ENCODE data around the gene CLIC4. TPM values are rescaled to one million over a fixed set of nuclear protein-coding genes. Genes with fewer than 3 reads are reported as not detected.
A peak's percentile ranks its signal among the peaks of the same experiment; 100 is the strongest.
"Not testable (repeated sequence)": the region's sequence is repeated elsewhere in the genome, so short reads cannot be mapped to it uniquely, and the experiment has no call there.

The CLIC4 gene
- total RNA-seq, 1 experiment from 2014 or later: 169 TPM

DNA sequence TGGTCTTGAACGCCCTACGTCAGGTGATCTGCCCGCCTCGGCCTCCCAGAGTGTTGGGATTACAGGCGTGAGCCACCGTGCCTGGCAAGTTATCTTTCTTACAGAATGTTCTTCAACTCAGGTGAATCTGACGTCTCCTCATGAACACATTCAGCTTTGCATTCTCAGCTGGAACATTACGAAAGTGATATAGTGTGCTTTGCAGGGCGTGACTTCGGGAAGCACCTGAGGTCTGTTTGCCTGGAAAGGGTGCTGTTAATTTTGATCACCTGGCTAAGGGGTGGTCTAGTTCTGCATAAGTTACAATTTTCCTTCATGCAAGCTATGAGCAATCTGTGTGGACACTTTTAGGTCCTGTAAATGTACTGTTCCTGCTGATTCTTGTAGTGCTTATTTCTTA, 16.3 kb upstream of the CLIC4 start:
- Histone ChIP-seq H3K4me3 (no peak overlapping the region), H3K4me1 (peaks cover 21% of the 10 kb centered on the region), H3K27me3 (no peaks in the 10 kb centered on the region), H3K9me3 (replicated peaks) (no peaks in the 10 kb centered on the region), H3K36me3 (no peaks in the 10 kb centered on the region), H3K27ac (no peak overlapping the region)
- no peak for DNase-seq

DNA sequence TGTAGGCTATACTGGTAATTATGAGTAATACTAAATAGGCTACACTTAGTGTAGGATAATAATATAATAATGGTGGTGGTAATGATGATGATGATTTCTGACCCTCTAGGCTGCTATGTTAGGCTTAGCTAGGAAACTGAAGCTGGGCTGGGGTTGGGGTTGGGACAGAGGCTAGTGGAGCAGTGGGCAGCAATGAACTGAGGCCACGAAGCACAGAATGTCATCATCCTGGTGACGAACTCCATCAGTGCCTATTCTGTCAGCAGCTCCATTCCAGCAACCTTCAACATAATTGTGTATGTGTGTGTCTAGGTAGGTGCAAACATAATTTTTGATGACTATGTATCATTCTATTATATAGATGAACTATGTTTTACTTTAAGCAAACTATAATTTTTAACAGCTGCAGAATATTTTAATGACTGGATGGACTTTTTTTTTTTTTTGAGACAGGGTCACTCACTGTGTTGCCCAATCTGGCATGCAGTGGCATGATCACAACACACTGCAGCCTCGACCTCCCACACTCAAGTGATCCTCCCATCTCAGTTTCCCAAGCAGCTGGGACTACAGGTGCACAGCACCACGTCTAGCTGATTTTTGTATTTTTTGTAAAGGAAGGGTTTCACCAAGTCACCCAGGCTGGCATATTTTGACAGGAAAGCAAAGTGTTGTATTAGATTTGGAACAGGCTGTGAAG, 12.9 kb upstream of the CLIC4 start:
- Histone ChIP-seq H3K4me1 (peaks cover 19% of the 10 kb centered on the region), H3K27ac (no peak overlapping the region), H3K9me3 (replicated peaks) (no peaks in the 10 kb centered on the region), H3K27me3 (no peaks in the 10 kb centered on the region), H3K4me3 (no peak overlapping the region), H3K36me3 (no peaks in the 10 kb centered on the region)
- no peak for DNase-seq

DNA sequence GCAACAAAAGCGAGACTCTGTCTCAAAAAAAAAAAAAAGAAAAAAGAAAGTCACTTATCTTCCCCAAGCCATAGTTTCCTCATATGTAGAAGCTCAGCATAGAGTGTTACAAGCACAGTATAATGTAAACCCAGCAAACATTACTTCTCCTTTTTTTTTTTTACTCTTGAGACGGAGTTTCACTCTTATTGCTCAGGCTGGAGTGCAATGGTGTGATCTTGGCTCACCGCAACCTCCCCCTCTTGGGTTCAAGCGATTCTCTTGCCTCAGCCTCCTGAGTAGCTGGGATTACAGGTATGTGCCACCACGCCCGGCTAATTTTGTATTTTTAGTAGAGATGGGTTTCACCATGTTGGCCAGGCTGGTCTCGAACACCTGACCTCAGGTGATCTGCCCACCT, 11.9 kb upstream of the CLIC4 start:
- not testable (repeated sequence) for H3K27ac ChIP-seq; H3K4me3 ChIP-seq; H3K27me3 ChIP-seq; DNase-seq; H3K36me3 ChIP-seq; H3K9me3 ChIP-seq (replicated peaks)
- H3K4me1 ChIP-seq: peaks cover 14% of the 10 kb centered on the region

DNA sequence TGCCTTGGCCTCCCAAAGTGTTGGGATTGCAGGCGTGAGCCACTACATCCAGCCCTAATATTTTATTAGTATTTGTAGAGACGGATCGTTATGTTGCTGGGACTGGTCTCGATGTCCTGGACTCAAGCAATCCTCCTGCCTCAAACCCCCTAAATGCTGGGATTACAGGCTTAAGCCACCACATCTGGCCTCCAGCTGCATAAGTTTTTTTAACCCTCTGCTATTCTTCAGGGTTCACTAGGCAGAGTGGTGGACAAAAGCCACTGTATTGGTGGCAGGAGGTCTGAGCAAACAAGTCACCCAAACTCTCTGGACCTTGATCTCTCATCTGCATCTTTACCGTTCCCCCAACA, 10.1 kb upstream of the CLIC4 start:
- Histone ChIP-seq H3K27ac (no peak overlapping the region; the same call in 1 of the 2 replicates), H3K27me3 (no peaks in the 10 kb centered on the region), H3K36me3 (no peaks in the 10 kb centered on the region), H3K4me3 (no peak overlapping the region), H3K4me1 (peaks cover 14% of the 10 kb centered on the region), H3K9me3 (replicated peaks) (no peaks in the 10 kb centered on the region)
- DNase-seq: peak in 1 of 2 experiments; percentile 24

DNA sequence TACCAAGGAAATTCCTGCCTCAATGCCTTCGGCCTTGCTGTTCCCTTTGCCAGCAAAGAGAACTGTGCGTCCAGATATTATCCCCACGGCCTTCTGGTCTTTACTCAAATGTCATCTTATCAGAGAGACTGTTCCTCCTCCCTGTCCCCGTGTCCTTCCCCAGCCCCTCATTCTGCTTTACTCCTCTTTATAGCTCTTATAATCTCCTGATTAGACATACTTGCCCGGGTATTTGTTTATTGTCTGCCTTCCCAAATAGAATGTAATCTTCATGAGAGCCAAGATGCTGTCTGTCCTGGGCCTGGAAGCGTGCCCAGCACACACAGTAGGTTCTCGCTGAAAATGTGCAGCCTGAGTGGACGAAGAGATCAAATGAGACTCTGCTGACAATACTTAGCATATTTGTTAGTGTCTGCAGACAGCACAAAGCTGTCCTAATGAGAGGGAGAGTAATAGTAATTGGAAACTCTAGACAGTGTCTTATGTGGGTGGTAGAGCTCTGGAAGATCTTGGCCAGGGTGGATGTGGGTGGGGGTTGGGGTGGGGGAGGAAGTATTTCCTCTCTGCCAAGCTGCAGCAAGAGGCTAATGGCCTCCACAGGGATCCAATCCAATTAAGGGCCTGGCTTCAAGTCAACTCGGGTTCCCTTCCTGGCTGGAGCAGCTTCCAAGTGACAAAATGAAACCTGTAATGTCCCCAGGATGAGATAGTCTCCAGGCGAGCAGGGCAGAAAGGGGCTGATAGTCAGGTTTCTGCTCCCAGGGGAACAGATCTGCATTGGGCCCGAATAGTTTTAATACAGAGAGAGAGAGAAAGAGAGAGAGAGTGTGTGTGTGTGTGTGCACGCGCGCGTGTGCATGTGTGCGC, 9.5 kb upstream of the CLIC4 start:
- no peak overlapping the region; the same call in 1 of the 2 replicates for H3K27ac ChIP-seq
- no peaks in the 10 kb centered on the region for H3K27me3 ChIP-seq
- H3K4me3 ChIP-seq: no peak overlapping the region
- DNase-seq: peak; percentile 54 to 67
- H3K36me3 ChIP-seq: no peaks in the 10 kb centered on the region
- H3K9me3 ChIP-seq (replicated peaks): no peaks in the 10 kb centered on the region
- peaks cover 14% of the 10 kb centered on the region for H3K4me1 ChIP-seq

DNA sequence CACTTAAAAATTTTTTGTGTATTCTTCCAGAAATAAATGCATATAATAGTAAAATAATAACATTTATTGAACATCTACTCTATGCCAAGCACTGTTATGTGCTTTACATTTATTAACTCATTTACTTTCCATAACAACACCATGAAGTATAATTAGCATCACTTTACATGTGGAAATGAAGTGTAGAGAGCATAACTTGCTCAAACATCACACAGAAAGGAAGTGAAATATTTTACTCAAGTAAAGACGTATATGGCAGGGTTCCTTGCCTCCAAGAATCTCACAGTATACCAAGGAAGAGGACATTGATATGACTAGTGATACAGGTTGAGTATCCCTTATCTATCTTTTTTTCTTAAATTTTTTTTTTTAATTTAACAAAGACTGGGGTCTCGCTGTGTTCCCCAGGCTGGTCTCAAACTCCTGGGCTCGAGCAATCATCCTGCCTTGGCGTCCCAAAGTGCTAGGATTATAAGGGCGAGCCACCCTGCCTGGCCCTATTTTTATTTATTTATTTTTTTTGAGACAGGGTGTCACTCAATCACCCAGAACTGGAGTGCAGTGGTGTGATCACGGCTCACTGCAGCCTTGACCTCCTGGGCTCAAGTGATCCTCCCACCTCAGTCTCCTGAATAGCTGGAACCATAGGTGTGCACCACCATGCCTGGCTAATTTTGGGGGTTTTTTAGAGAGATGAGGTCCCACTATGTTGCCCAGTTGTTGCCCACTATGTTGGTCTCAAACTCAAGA, 7.7 kb upstream of the CLIC4 start:
- no peak overlapping the region for H3K27ac ChIP-seq
- H3K9me3 ChIP-seq (replicated peaks): no peaks in the 10 kb centered on the region
- no peaks in the 10 kb centered on the region for H3K36me3 ChIP-seq
- no peaks in the 10 kb centered on the region for H3K27me3 ChIP-seq
- no peak overlapping the region for H3K4me3 ChIP-seq
- no peak for DNase-seq
- peaks cover 20% of the 10 kb centered on the region for H3K4me1 ChIP-seq

DNA sequence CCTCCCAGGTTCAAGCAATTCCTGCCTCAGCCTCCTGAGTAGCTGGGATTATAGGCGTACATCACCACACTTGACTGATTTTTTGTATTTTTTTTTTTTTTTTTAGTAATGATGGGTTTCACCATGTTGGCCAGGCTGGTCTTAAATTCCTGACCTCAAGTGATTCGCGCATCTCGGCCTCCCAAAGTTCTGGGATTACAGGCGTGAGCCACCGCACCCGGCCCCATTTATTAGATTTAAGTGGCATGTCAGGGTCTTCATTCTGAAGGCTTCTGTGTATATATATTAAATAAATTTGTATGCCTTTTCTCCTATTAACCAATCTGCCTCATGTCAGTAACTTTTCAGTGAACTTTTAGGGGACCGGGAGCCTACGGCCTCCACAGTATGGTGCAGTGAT, 6.0 kb upstream of the CLIC4 start:
- Histone ChIP-seq H3K27me3 (no peaks in the 10 kb centered on the region), H3K27ac (no peak overlapping the region), H3K9me3 (replicated peaks) (no peaks in the 10 kb centered on the region), H3K36me3 (no peaks in the 10 kb centered on the region), H3K4me3 (no peak overlapping the region), H3K4me1 (peaks cover 35% of the 10 kb centered on the region)
- no peak for DNase-seq

DNA sequence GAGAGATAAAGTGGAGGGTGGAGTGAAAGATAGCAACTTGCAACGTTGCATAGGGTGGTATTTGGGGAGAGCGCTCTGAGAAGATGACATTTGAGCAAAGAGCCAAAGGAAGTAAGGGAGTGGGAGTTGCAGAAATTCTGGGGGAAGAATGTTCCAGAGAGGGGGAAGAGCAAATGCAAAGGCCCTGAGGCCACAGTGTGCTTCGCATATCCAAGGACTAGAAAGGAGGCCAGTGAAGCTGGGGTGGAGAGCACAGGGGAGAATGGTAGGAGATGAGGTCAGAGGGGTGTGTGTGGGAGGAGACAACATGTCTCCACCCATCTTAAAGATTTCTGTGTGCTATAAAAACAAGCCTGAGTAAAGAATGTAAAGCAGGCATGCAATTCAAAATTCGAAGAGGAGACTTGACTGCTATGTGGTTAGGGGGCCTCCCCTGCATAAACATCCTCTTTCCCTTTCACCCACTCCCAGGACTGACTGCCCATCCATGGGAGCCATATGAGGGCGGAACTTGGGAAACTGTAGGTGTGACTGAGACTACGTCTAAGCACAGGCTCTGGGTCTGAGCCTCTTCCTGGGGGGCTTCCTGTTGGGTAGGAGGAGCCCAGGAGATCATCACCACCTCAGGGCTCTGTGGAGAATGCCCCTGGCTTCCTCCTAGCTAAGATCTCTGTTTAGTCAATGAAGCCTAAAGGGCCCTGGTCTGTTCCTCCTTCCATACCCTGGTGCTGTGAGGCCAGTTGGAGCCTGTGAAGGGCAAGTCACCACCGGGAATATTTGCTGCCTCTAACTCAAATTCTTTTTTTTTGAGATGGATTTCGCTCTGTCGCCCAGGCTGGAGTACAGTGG, 2.9 kb upstream of the CLIC4 start:
- peak overlapping the region; percentile 38; the same call in 1 of the 2 replicates for H3K27ac ChIP-seq

DNA sequence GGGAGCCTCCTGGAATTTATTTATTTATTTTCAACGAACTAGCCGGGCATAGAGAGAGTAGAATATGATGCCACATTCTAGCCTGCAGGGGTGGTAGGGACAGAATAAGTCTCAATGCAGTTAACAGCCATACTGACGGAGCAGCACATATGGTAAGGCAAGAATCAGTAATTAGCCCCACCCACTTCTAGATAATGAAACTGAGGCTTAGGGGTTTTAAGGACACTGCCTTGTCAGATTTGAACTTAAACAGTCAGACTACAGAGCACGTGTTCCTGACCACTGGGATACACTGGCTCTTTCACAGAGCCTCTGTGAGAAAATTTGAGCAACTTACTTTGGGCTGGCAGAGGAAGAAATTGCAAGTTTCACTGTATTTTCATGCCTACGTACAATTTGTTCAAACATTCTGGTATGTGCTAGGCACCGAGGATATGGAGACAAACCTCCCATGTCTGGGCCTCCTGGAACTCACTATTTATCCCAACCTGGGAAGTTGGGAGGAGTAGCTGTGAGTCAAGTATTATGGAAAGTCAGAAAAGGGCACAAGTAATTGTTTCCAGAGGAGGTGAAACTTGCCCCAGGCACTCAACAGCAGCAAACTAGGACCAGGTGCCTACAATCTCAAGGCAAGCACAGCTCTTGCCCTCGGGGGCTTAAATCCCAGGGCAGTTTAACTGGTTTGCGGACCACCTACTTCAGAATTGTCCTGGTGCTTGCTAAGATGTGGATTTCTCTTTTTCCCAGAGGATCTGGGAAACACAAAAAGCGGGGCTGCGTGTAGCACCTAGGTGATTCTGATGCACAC, 1.6 kb upstream of the CLIC4 start:
- Histone ChIP-seq H3K27ac (peak overlapping the region; percentile 38), H3K4me3 (peak overlapping the region; percentile 49), H3K9me3 (replicated peaks) (no peaks in the 10 kb centered on the region), H3K4me1 (peaks cover 23% of the 10 kb centered on the region), H3K36me3 (no peaks in the 10 kb centered on the region), H3K27me3 (no peaks in the 10 kb centered on the region)
- peak; percentile 55 to 82 for DNase-seq

More for the DNA sequence above, 2.9 kb upstream of the CLIC4 start:
- Histone ChIP-seq H3K9me3 (replicated peaks) (no peaks in the 10 kb centered on the region), H3K4me3 (no peak overlapping the region), H3K27me3 (no peaks in the 10 kb centered on the region), H3K36me3 (no peaks in the 10 kb centered on the region), H3K4me1 (peaks cover 23% of the 10 kb centered on the region)
- DNase-seq: peak; percentile 57 to 60

DNA sequence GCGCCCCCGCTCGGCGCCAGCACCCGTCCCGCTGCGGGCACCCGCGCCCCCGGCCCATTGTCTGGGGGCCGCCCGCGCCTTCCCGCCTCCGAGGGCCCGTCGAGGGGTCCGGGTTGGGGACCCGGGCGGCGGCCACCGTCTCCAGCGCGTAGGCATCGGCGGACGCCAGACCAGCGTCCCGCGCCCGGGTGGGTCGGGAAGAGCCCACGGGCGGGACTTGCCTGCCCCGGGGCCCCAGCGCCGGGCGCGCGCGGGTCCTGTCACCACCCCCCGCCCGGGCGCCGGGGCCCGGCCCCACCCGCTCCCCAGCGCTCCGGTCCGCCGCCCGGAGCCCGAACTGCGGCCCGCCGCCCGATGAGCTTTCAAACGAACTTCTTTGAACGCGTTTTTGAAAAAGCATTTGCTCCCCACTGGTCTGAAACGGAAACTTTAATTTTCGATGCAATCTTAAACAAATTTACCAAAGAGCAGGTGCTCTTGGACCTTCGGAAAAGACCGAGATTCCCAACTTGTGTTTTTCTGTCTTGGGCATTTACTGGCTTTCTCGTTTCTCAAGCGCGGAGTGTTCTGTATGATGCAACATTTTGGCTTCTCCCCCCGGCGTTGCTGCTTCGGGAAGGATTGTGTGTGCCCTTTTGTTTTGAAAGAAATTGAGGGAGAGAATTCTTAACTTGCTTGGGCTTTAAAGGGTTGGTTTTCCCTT, 615 bp downstream of the CLIC4 start:
- H3K36me3 ChIP-seq: no peaks in the 10 kb centered on the region
- H3K4me1 ChIP-seq: peaks cover 23% of the 10 kb centered on the region
- DNase-seq: peak; percentile 53 to 68
- H3K4me3 ChIP-seq: peak overlapping the region; percentile 75
- H3K9me3 ChIP-seq (replicated peaks): no peaks in the 10 kb centered on the region
- H3K27me3 ChIP-seq: no peaks in the 10 kb centered on the region
- peak overlapping the region; percentile 56 for H3K27ac ChIP-seq

DNA sequence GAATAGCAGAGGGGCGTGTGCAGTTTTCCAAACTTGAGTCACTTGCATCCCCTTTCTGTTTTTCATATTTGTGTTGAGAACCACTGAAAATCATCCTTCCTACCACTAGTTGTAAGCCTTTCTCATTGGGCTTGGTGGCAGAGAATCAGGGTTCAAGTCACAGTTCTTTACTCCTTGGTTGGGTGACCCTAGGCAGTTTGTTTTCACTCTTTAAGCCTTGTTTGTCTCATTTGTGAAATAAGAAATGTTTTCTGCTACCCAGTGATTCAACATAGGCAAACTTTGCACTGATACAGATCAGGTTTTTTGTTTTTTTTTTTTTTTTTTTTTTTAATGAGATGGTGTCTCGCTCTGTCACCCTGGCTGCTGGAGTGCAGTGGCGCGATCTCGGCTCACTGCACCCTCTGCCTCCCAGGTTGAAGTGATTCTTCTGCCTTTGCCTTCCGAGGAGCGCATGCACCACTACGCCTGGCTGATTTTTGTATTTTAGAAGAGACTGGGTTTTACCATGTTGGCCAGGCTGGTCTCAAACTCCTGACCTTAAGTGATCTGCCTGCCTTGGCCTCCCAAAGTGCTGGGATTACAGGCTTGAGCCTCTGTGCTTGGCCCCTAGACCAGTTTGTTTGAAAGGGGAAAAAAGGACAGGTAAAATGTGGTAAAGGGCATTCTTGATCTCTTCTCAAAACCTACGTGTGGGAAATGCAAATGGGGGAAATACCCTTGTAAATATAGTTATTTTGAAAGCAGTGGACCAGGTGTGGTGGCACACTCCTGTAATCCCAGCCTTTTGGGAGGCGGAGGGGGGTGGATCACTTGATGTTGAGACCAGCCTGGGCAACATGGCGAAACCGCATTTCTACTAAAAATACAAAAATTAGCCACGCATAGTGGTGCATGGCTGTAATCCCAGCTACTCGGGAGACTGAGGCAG, 3.2 kb downstream of the CLIC4 start:
- no peaks in the 10 kb centered on the region for H3K27me3 ChIP-seq
- DNase-seq: no peak
- H3K9me3 ChIP-seq (replicated peaks): no peaks in the 10 kb centered on the region
- no peak overlapping the region for H3K4me3 ChIP-seq
- peaks cover 8% of the 10 kb centered on the region for H3K4me1 ChIP-seq
- H3K27ac ChIP-seq: no peak overlapping the region
- no peaks in the 10 kb centered on the region for H3K36me3 ChIP-seq

DNA sequence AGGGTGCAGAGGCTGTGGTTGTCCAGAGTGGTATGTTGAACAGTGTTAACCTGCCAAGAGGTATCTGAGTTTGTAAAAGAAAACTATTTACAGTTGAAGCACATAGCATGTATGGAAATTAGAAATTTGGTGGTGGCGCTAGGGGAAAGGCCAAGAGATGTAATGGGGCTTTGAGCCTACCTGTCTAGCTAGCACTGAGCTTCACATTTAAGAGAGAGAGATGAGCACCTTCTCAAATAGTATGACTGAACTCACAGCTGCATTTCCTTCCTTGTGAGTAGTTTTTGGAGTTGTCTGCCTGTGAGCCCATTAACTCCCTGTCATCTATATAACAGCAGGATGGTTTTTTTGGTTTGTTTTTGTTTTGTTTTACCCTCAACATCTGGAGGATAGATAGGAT, 4.0 kb downstream of the CLIC4 start:
- Histone ChIP-seq H3K27ac (no peak overlapping the region), H3K9me3 (replicated peaks) (no peaks in the 10 kb centered on the region), H3K27me3 (no peaks in the 10 kb centered on the region), H3K36me3 (no peaks in the 10 kb centered on the region), H3K4me3 (no peak overlapping the region), H3K4me1 (peaks cover under 1% of the 10 kb centered on the region)
- DNase-seq: no peak

Data from SJCRH30 (cell line).